GM21786 (cell line): ENCODE data around the gene NT5C1B.
"Not testable (repeated sequence)": the region's sequence is repeated elsewhere in the genome, so short reads cannot be mapped to it uniquely, and the experiment has no call there.

Experiments
- ATAC-seq: cut with Tn5 transposase; IDR thresholded peaks from one replicate; pipeline ENCODE4 v1.9.1; 2021; ENCODE audit not compliant: unreplicated experiment

NT5C1B gene

GRCh38 chr2:18589354-18589753 is at the start of gene NT5C1B:
Gene NT5C1B (minus strand): TSS chr2:18589569. CDS start chr2:18589468, 101 bp downstream.
- no peak for ATAC-seq

- no peak for ATAC-seq
These were observed 47.8 kb upstream of the NT5C1B start for GRCh38 chr2:18637196-18637595.

GRCh38 chr2:18632699-18633098 is 43.3 kb upstream of the NT5C1B start:
- ATAC-seq, result not testable (repeated sequence)

GRCh38 chr2:18630941-18631340 is 41.6 kb upstream of the NT5C1B start:
- ATAC-seq, result no peak

GRCh38 chr2:18630541-18630940 is 41.2 kb upstream of the NT5C1B start:
- ATAC-seq, result no peak

GRCh38 chr2:18630101-18630500 is 40.7 kb upstream of the NT5C1B start:
- no peak for ATAC-seq

- ATAC-seq, result no peak
These were observed 37.7 kb upstream of the NT5C1B start for GRCh38 chr2:18626958-18627650.

- ATAC-seq, result no peak
These were observed 36.9 kb upstream of the NT5C1B start for GRCh38 chr2:18626256-18626668.

GRCh38 chr2:18625563-18625962 is 36.2 kb upstream of the NT5C1B start:
- no peak for ATAC-seq

GRCh38 chr2:18623782-18624181 is 34.4 kb upstream of the NT5C1B start:
- no peak for ATAC-seq

GRCh38 chr2:18620867-18621632 is 31.7 kb upstream of the NT5C1B start:
- ATAC-seq, result no peak

- no peak for ATAC-seq
These were observed 29.7 kb upstream of the NT5C1B start for GRCh38 chr2:18619091-18619490.

GRCh38 chr2:18614041-18614440 is 24.7 kb upstream of the NT5C1B start:
- no peak for ATAC-seq

GRCh38 chr2:18612133-18612532 is 22.8 kb upstream of the NT5C1B start:
- no peak for ATAC-seq

- no peak for ATAC-seq
These were observed 22.2 kb upstream of the NT5C1B start for GRCh38 chr2:18611604-18612003.

GRCh38 chr2:18611184-18611583 is 21.8 kb upstream of the NT5C1B start:
- ATAC-seq, result no peak

- no peak for ATAC-seq
These were observed 21.3 kb upstream of the NT5C1B start for GRCh38 chr2:18610651-18611050.

- ATAC-seq, result no peak
These were observed 20.7 kb upstream of the NT5C1B start for GRCh38 chr2:18610090-18610489.

GRCh38 chr2:18605115-18605514 is 15.7 kb upstream of the NT5C1B start:
- ATAC-seq, result no peak

- ATAC-seq, result no peak
These were observed 15.1 kb upstream of the NT5C1B start for GRCh38 chr2:18604531-18604885.

- ATAC-seq, result no peak
These were observed 14.6 kb upstream of the NT5C1B start for GRCh38 chr2:18603854-18604530.

- no peak for ATAC-seq
These were observed 12.9 kb upstream of the NT5C1B start for GRCh38 chr2:18602298-18602697.
